ENCODE data around the gene DXO.
"Not testable (repeated sequence)": the region's sequence is repeated elsewhere in the genome, so short reads cannot be mapped to it uniquely, and the experiment has no call there.

The DXO gene

DNA sequence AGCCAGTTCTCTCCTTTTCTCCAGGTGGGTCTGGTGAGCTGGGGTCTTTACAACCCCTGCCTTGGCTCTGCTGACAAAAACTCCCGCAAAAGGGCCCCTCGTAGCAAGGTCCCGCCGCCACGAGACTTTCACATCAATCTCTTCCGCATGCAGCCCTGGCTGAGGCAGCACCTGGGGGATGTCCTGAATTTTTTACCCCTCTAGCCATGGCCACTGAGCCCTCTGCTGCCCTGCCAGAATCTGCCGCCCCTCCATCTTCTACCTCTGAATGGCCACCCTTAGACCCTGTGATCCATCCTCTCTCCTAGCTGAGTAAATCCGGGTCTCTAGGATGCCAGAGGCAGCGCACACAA lies 26.8 kb downstream of the DXO start:
- Histone ChIP-seq H3K36me3 (ENCODE audit: control insufficient read depth, insufficient read depth, low read length) (peaks cover 4% of the 10 kb centered on the region), H3K27ac (ENCODE audit: low read depth, low read length, severe bottlenecking) (no peak overlapping the region), H3K4me1 (ENCODE audit: control insufficient read depth, insufficient read depth, low read length, poor library complexity, severe bottlenecking) (no peaks in the 10 kb centered on the region), H3K9me3 (ENCODE audit: control insufficient read depth, low read length) (no peaks in the 10 kb centered on the region), H3K4me3 (ENCODE audit: extremely low read depth, insufficient read depth, low read length, poor library complexity, severe bottlenecking) (no peak overlapping the region)
- 93% methylated on average over 8 to 9 of the region's 9 CpGs for WGBS, 2 experiments (ENCODE audit: insufficient coverage in 2 of 2)

DNA sequence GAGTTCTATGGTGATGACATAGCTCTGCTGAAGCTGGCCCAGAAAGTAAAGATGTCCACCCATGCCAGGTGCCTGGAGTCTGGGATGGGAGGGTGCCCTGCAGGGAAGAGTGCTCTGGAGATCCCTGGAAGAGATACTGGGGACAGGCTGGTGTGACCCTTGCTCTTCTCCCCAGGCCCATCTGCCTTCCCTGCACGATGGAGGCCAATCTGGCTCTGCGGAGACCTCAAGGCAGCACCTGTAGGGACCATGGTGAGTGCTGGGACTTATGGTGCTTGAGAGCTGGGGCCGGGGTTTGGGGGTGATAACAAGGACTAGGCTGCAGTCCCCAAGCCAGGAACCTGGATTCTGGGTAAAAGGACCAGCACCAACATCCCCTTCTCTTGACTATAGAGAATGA lies 28.2 kb downstream of the DXO start:
- H3K4me3 ChIP-seq (ENCODE audit: extremely low read depth, insufficient read depth, low read length, poor library complexity, severe bottlenecking): no peak overlapping the region
- WGBS, 2 experiments (ENCODE audit: insufficient coverage in 2 of 2): 80 to 91% methylated on average over 1 to 3 of the region's 3 CpGs
- H3K4me1 ChIP-seq (ENCODE audit: control insufficient read depth, insufficient read depth, low read length, poor library complexity, severe bottlenecking): no peaks in the 10 kb centered on the region

DNA sequence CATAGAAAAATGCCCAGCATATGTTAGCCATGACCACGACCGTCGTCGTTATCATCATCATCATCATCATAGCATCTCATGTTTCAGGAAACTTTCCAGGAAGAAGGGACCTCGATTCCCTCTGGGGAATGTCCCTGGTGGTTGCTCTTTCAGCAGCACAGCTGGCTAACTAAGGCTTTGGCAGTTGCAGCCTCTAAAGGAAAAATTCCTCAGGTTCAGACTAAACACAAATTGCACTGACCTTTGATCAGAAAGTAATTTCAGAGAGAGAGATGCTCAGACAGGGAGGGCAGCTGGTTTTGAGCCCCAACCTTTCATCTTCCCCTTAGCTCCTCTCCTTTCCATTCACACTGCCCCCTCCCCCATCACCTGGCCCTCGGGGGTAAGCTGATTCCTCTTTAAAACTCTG lies 31.7 kb downstream of the DXO start:
- no peaks in the 10 kb centered on the region for H3K36me3 ChIP-seq (ENCODE audit: control insufficient read depth, insufficient read depth, low read length)
- no peak overlapping the region for H3K4me3 ChIP-seq (ENCODE audit: extremely low read depth, insufficient read depth, low read length, poor library complexity, severe bottlenecking)
- H3K4me1 ChIP-seq (ENCODE audit: control insufficient read depth, insufficient read depth, low read length, poor library complexity, severe bottlenecking): no peaks in the 10 kb centered on the region
- no peaks in the 10 kb centered on the region for H3K9me3 ChIP-seq (ENCODE audit: control insufficient read depth, low read length)
- no peak overlapping the region for H3K27ac ChIP-seq (ENCODE audit: low read depth, low read length, severe bottlenecking)
- WGBS, 2 experiments (ENCODE audit: insufficient coverage in 2 of 2): 43 to 45% methylated on average over 5 to 6 of the region's 6 CpGs

More for the DNA sequence above, 28.2 kb downstream of the DXO start:
- H3K27ac ChIP-seq (ENCODE audit: low read depth, low read length, severe bottlenecking): no peak overlapping the region
- H3K9me3 ChIP-seq (ENCODE audit: control insufficient read depth, low read length): no peaks in the 10 kb centered on the region
- H3K36me3 ChIP-seq (ENCODE audit: control insufficient read depth, insufficient read depth, low read length): no peaks in the 10 kb centered on the region

DNA sequence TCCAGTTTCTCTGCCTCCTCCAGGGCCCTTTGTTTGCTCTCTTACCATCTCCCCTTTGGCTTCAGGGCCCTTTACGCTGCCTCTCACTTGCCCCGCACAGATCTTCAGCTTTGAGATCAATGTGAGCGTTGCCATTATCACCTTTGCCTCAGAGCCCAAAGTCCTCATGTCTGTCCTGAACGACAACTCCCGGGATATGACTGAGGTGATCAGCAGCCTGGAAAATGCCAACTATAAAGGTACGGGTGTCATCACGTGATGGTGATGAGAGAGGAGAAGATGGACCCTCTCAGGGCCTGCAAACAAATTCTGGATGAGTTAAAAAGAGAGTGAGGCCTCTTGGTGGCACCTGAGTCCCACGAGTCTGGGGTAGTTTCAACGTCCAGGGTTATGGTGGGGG lies 36.1 kb downstream of the DXO start:
- H3K4me1 ChIP-seq (ENCODE audit: control insufficient read depth, insufficient read depth, low read length, poor library complexity, severe bottlenecking): no peaks in the 10 kb centered on the region
- 86 to 87% methylated on average over 9 of the region's 9 CpGs for WGBS, 2 experiments (ENCODE audit: insufficient coverage in 2 of 2)
- no peak overlapping the region for H3K4me3 ChIP-seq (ENCODE audit: extremely low read depth, insufficient read depth, low read length, poor library complexity, severe bottlenecking)
- no peaks in the 10 kb centered on the region for H3K36me3 ChIP-seq (ENCODE audit: control insufficient read depth, insufficient read depth, low read length)
- no peaks in the 10 kb centered on the region for H3K9me3 ChIP-seq (ENCODE audit: control insufficient read depth, low read length)
- no peak overlapping the region for H3K27ac ChIP-seq (ENCODE audit: low read depth, low read length, severe bottlenecking)

DNA sequence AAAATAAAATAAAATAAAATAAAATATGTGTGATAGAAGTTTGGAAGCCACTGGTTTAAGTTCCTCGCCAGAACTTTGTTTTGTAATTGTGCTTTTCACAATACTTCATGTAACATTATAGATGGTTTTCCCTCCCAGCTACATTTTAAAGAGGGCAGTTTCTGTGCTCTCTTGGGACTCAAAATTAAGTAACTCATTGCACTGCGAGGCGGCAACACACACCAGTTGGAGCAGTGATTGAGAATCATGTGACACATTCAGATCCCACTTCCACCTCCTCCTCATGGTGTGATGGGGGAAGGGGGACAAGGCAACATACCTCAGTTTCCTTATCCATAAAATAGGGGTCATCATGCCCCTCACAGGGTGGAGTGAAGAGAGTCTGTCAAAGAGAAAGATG lies 36.9 kb downstream of the DXO start:
- no peaks in the 10 kb centered on the region for H3K9me3 ChIP-seq (ENCODE audit: control insufficient read depth, low read length)
- no peaks in the 10 kb centered on the region for H3K36me3 ChIP-seq (ENCODE audit: control insufficient read depth, insufficient read depth, low read length)
- WGBS, 2 experiments (ENCODE audit: insufficient coverage in 2 of 2): 80% methylated on average over 2 of the region's 3 CpGs; no CpG with 5 or more reads in 1 of the 2 experiments
- H3K4me1 ChIP-seq (ENCODE audit: control insufficient read depth, insufficient read depth, low read length, poor library complexity, severe bottlenecking): no peaks in the 10 kb centered on the region
- H3K4me3 ChIP-seq (ENCODE audit: extremely low read depth, insufficient read depth, low read length, poor library complexity, severe bottlenecking): no peak overlapping the region
- no peak overlapping the region for H3K27ac ChIP-seq (ENCODE audit: low read depth, low read length, severe bottlenecking)

DNA sequence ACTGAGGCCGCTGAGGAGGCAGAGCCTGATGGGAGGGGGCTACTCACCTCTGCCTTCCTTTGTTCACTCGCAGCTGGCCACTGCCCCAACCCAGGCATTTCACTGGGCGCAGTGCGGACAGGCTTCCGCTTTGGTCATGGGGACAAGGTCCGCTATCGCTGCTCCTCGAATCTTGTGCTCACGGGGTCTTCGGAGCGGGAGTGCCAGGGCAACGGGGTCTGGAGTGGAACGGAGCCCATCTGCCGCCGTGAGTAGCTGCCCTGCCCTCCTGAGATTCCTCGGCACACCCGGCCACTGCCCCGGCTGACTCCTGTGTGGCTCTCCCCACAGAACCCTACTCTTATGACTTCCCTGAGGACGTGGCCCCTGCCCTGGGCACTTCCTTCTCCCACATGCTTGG lies 38.4 kb downstream of the DXO start:
- Histone ChIP-seq H3K4me1 (ENCODE audit: control insufficient read depth, insufficient read depth, low read length, poor library complexity, severe bottlenecking) (no peaks in the 10 kb centered on the region), H3K4me3 (ENCODE audit: extremely low read depth, insufficient read depth, low read length, poor library complexity, severe bottlenecking) (no peak overlapping the region), H3K9me3 (ENCODE audit: control insufficient read depth, low read length) (no peaks in the 10 kb centered on the region), H3K36me3 (ENCODE audit: control insufficient read depth, insufficient read depth, low read length) (no peaks in the 10 kb centered on the region), H3K27ac (ENCODE audit: low read depth, low read length, severe bottlenecking) (no peak overlapping the region)
- 96% methylated on average over 17 of the region's 19 CpGs for WGBS, 2 experiments (ENCODE audit: insufficient coverage in 2 of 2)

DNA sequence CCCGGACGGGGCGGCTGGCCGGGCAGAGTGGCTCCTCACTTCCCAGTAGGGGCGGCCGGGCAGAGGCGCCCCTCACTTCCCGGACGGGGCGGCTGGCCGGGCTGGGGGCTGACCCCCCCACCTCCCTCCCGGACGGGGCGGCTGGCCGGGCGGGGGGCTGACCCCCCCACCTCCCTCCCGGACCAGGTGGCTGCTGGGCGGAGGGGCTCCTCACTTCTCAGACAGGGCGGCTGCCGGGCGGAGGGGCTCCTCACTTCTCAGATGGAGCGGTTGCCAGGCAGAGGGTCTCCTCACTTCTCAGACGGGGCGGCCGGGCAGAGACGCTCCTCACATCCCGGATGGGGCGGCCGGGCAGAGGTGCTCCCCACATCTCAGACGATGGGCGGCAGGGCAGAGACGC lies 39.8 kb downstream of the DXO start:
- H3K9me3 ChIP-seq (ENCODE audit: control insufficient read depth, low read length); H3K4me3 ChIP-seq (ENCODE audit: extremely low read depth, insufficient read depth, low read length, poor library complexity, severe bottlenecking); H3K36me3 ChIP-seq (ENCODE audit: control insufficient read depth, insufficient read depth, low read length); H3K4me1 ChIP-seq (ENCODE audit: control insufficient read depth, insufficient read depth, low read length, poor library complexity, severe bottlenecking); H3K27ac ChIP-seq (ENCODE audit: low read depth, low read length, severe bottlenecking): not testable (repeated sequence)
- WGBS, 2 experiments (ENCODE audit: insufficient coverage in 2 of 2): 91 to 99% methylated on average over 10 to 12 of the region's 32 CpGs

DNA sequence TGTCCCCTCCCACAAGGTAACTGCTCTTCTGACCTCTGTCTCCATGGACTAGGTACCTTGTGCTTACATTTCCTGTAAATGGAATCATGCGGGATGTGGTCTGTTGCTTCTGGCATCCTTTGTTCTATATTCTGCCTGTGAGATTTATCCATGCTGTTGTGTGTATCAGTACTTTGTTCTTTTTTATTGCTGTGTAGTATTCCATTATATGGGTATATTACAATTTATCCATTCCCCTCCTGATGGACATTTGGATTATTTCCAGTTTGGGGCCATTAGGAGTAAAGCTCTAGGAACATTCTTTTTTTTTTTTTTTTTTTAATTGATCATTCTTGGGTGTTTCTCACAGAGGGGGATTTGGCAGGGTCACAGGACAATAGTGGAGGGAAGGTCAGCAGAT lies 41.0 kb downstream of the DXO start:
- no peaks in the 10 kb centered on the region for H3K36me3 ChIP-seq (ENCODE audit: control insufficient read depth, insufficient read depth, low read length)
- no peak overlapping the region for H3K27ac ChIP-seq (ENCODE audit: low read depth, low read length, severe bottlenecking)
- H3K9me3 ChIP-seq (ENCODE audit: control insufficient read depth, low read length): no peaks in the 10 kb centered on the region
- no peak overlapping the region for H3K4me3 ChIP-seq (ENCODE audit: extremely low read depth, insufficient read depth, low read length, poor library complexity, severe bottlenecking)
- WGBS, 2 experiments (ENCODE audit: insufficient coverage in 2 of 2): no CpG with 5 or more reads among the region's 1 CpG
- H3K4me1 ChIP-seq (ENCODE audit: control insufficient read depth, insufficient read depth, low read length, poor library complexity, severe bottlenecking): no peaks in the 10 kb centered on the region

DNA sequence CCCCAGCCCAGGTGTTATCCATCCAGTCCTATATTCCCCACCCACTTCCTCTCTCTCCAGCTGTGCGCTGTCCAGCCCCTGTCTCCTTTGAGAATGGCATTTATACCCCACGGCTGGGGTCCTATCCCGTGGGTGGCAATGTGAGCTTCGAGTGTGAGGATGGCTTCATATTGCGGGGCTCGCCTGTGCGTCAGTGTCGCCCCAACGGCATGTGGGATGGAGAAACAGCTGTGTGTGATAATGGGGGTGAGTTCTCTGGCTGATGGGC lies 43.3 kb downstream of the DXO start:
- WGBS, 2 experiments (ENCODE audit: insufficient coverage in 2 of 2): 91% methylated on average over 8 to 9 of the region's 9 CpGs
- Histone ChIP-seq H3K4me1 (ENCODE audit: control insufficient read depth, insufficient read depth, low read length, poor library complexity, severe bottlenecking) (no peaks in the 10 kb centered on the region), H3K4me3 (ENCODE audit: extremely low read depth, insufficient read depth, low read length, poor library complexity, severe bottlenecking) (no peak overlapping the region)

DNA sequence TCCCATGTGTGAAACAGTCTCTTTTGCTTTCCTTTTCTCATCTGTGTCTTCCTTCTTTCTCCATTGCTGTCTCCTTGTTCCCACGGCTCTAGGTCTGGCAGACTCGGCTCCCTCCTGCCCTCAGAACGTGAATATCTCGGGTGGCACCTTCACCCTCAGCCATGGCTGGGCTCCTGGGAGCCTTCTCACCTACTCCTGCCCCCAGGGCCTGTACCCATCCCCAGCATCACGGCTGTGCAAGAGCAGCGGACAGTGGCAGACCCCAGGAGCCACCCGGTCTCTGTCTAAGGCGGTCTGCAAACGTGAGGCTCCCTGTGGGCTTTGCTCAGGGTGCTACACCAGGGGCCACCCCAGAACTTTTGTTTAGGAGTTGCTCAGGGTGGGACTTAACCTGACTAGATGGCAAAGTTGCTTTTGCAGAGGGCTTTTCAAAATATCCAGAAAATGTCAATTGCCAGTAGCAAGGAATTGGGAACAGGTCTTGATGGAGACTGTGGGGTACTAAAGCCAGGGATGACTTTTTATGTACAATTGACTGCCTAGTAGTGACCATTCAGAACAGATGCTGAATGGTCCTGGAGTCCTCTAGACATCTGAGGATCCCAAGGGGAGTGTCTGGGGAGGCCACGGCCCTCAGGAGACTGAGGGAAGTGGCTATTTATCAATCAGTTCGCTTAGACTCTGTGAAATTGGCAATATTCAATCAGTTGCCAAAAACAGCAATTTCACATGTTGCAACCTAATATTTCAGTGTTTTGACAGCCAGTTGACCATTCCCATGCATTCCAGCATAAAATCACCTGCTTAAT lies 43.9 kb downstream of the DXO start:
- H3K36me3 ChIP-seq (ENCODE audit: control insufficient read depth, insufficient read depth, low read length): no peaks in the 10 kb centered on the region
- no peaks in the 10 kb centered on the region for H3K9me3 ChIP-seq (ENCODE audit: control insufficient read depth, low read length)
- 87 to 91% methylated on average over 6 to 11 of the region's 11 CpGs for WGBS, 2 experiments (ENCODE audit: insufficient coverage in 2 of 2)
- H3K27ac ChIP-seq (ENCODE audit: low read depth, low read length, severe bottlenecking): no peak overlapping the region
- no peaks in the 10 kb centered on the region for H3K4me1 ChIP-seq (ENCODE audit: control insufficient read depth, insufficient read depth, low read length, poor library complexity, severe bottlenecking)
- no peak overlapping the region for H3K4me3 ChIP-seq (ENCODE audit: extremely low read depth, insufficient read depth, low read length, poor library complexity, severe bottlenecking)

More for the DNA sequence above, 43.3 kb downstream of the DXO start:
- Histone ChIP-seq H3K9me3 (ENCODE audit: control insufficient read depth, low read length) (no peaks in the 10 kb centered on the region), H3K27ac (ENCODE audit: low read depth, low read length, severe bottlenecking) (no peak overlapping the region), H3K36me3 (ENCODE audit: control insufficient read depth, insufficient read depth, low read length) (no peaks in the 10 kb centered on the region)

DNA sequence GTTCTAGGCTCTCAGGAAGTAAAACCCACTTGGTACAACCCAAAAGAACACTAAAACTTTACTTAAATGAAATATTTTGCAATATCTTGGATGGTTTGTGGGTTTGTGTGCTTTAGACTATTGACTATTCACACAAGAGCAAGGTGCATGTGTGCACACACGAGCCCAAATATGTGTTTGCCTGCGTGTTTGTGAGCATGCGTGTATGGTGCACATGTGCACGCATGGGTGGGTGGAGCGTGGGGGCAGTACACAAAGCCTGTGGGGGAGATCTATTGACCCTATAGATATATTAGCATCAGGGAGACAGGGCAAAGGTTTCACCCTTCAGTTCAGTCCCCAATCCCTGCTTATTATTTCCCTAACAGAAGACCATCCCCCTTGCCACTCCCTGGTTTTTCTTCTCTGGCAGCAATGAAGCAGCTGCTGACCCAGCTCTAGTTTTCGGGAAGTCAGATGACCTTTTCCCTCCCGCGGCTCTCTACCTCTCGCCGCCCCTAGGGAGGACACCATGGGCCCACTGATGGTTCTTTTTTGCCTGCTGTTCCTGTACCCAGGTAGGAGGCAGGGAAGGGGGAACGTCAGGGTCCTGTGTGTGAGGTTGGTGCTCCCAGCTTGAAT lies 44.6 kb downstream of the DXO start, which contains the start of gene C2:
Gene C2, plus strand, starts transcription at position 476 of the 621 bp plus-strand sequence. Its CDS starts 36 bp downstream, at position 512.
- Histone ChIP-seq H3K27ac (ENCODE audit: low read depth, low read length, severe bottlenecking) (no peak within 1 kb of the TSS), H3K4me1 (ENCODE audit: control insufficient read depth, insufficient read depth, low read length, poor library complexity, severe bottlenecking) (no peaks in the 10 kb centered on the region), H3K4me3 (ENCODE audit: extremely low read depth, insufficient read depth, low read length, poor library complexity, severe bottlenecking) (no peak within 1 kb of the TSS), H3K9me3 (ENCODE audit: control insufficient read depth, low read length) (no peaks in the 10 kb centered on the region), H3K36me3 (ENCODE audit: control insufficient read depth, insufficient read depth, low read length) (no peaks in the 10 kb centered on the region)
- WGBS, 2 experiments (ENCODE audit: insufficient coverage in 2 of 2): 54 to 81% methylated on average over 6 to 9 of the region's 11 CpGs

Data from mesodermal cell (in vitro differentiated cells).